HEK293T (cell line): Measurements from ENCODE around the gene NFIC.

ENCODE experiments used
- BHLHE40 ChIP-seq: fragments of 450-650 bp; IDR thresholded peaks from 2 replicates; pipeline ENCODE4 v1.6.1; 2016; ENCODE audit warnings: mild to moderate bottlenecking, moderate library complexity, borderline replicate concordance
- CTBP1 ChIP-seq: fragments of 450-650 bp; IDR thresholded peaks from 2 replicates; pipeline ENCODE4 v1.6.1; 2016; ENCODE audit warnings: borderline replicate concordance
- FOXA1 ChIP-seq: fragments of 450-650 bp; IDR thresholded peaks from 2 replicates; pipeline ENCODE4 v1.6.1; 2016; ENCODE audit warnings: mild to moderate bottlenecking
- FOXM1 ChIP-seq: fragments of 450-650 bp; IDR thresholded peaks from 2 replicates; pipeline ENCODE4 v1.6.1; 2017; ENCODE audit warnings: mild to moderate bottlenecking, borderline replicate concordance
- HDGF ChIP-seq: fragments of 450-650 bp; IDR thresholded peaks from 2 replicates; pipeline ENCODE4 v1.6.1; 2017; ENCODE audit warnings: antibody characterized with exemption, borderline replicate concordance
- LEF1 ChIP-seq: fragments of 450-650 bp; IDR thresholded peaks from 2 replicates; pipeline ENCODE4 v1.6.1; 2017; ENCODE audit warnings: mild to moderate bottlenecking, borderline replicate concordance
- PKNOX1 ChIP-seq: fragments of 450-650 bp; IDR thresholded peaks from 2 replicates; pipeline ENCODE4 v1.6.1; 2016
- SP1 ChIP-seq: fragments of 450-650 bp; IDR thresholded peaks from 2 replicates; pipeline ENCODE4 v1.6.1; 2017
- SUZ12 ChIP-seq: fragments of 450-650 bp; IDR thresholded peaks from 2 replicates; pipeline ENCODE4 v1.6.1; 2016; ENCODE audit warnings: mild to moderate bottlenecking

- TF ChIP-seq BHLHE40: no peak
- no peak for TF ChIP-seq CTBP1
- no peak for TF ChIP-seq LEF1
- TF ChIP-seq HDGF: no peak
- no peak for TF ChIP-seq SP1
- TF ChIP-seq FOXA1: no peak
- TF ChIP-seq FOXM1: no peak
- no peak for TF ChIP-seq PKNOX1
- TF ChIP-seq SUZ12: no peak
Observed at GRCh38 chr19:3328743-3329142, 37.6 kb upstream of the NFIC start.
